SK-N-MC (cell line): Measurements from ENCODE around the gene SCARF2.

Experiments
- FOXP2 ChIP-seq: optimal IDR thresholded peaks from 2 replicates; pipeline ENCODE3; 2011; ENCODE audit warnings: mild to moderate bottlenecking, moderate library complexity; ENCODE audit not compliant: insufficient read depth; ENCODE audit errors: extremely low read length, control extremely low read depth
- POLR2AphosphoS5 ChIP-seq: IDR thresholded peaks from 2 replicates; pipeline ENCODE4 v1.6.1; 2012; ENCODE audit warnings: mild to moderate bottlenecking, low read depth, low read length, borderline replicate concordance

DNA sequence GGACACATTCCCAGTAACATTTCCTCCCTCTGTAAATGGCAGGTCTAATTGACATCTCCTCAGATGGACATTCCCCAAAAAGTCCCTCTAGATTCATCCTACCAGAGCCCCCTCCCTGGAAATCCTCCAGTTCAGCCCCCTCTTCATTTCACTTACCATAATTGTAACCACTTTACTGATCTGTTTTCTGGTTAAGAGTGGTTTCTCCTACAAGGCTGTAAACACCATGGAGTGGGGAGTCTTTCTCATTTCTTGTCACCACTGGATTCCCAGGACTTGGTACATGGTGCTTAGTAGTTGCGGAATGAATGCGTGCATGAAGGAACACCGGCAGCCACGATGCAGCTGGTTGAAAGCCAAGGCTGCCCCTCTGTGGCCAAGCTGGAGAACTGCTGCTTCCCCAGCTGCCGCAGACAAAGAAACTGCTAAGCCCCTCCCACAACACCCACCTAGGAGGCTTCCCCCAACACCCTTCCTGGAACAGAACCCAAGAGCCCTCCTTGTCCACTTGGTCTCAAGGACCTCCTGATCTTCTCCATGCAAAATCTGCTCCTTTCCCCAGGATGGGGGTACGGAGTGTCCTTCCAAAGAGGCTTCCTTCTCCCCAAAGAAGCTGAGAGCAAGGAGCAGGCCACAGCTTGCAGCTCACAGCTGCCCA, 18.6 kb upstream of the SCARF2 start:
- TF ChIP-seq POLR2AphosphoS5: no peak
- TF ChIP-seq FOXP2: no peak
